Peyer's patch (tissue), 4 donors: ENCODE measurements around the gene NFYB. TPM values are rescaled to one million over a fixed set of nuclear protein-coding genes. Genes with fewer than 3 reads are reported as not detected.
"Not testable (repeated sequence)": the region's sequence is repeated elsewhere in the genome, so short reads cannot be mapped to it uniquely, and the experiment has no call there.

Source experiments
- DNase-seq, 3 donors: peaks; one replicate each; pipeline ENCODE4 v3.0.0-alpha.2; 2017 to 2019
- H3K27ac ChIP-seq, 4 donors: fragments of 200-600 bp; sonication (generic); one replicate each; pipeline ENCODE4 v1.5.1; 2016 to 2019
- H3K27me3 ChIP-seq, 2 donors: fragments of 200-600 bp; sonication (generic); one replicate each; pipeline ENCODE4 v1.5.1; 2019
- H3K36me3 ChIP-seq, 3 donors: fragments of 200-600 bp; sonication (generic); one replicate each; pipeline ENCODE4 v1.5.1; 2016 to 2019
- H3K4me1 ChIP-seq, 4 donors: fragments of 200-600 bp; sonication (generic); one replicate each; pipeline ENCODE4 v1.5.1; 2016 to 2019
- H3K4me3 ChIP-seq, 4 donors: fragments of 200-600 bp; sonication (generic); 1 replicate in 3 of 4; 2 replicates in 1 of 4; pipeline ENCODE4 v1.5.1; 2016 to 2019; ENCODE audit warnings: mild to moderate bottlenecking in 1 of 4
- H3K9me3 ChIP-seq, 4 donors: fragments of 200-600 bp; sonication (generic); one replicate each; pipeline ENCODE4 v1.5.1; 2016 to 2019; ENCODE audit warnings: mild to moderate bottlenecking in 1 of 4
- POLR2A ChIP-seq, 2 donors: fragments of 450-650 bp; IDR thresholded peaks; one replicate each; pipeline ENCODE4 v1.5.1; 2017; ENCODE audit warnings: antibody characterized with exemption in 2 of 2, mild to moderate bottlenecking in 2 of 2, moderate library complexity in 2 of 2
- total RNA-seq, 4 donors: library from RNA; depleted of rRNA; stranded (reverse); fragments of >200 nt; gene quantifications; one replicate each; pipeline ENCODE4 v1.1.0, GENCODE V29; 2016
- TF ChIP-seq, protein P1 (sequence below), 6 experiments: fragments of 450-650 bp in 4 of 6; fragments of 200-600 bp in 2 of 6; sonication (generic) in 1 of 6; IDR thresholded peaks; one replicate each; pipeline ENCODE4 v1.5.1; 2017 to 2019; ENCODE audit warnings: antibody characterized with exemption in 6 of 6, mild to moderate bottlenecking in 3 of 6, moderate library complexity in 1 of 6

The NFYB gene
- total RNA-seq, 4 donors from 2014 or later: 9.1 to 25.6 (median 19.4) TPM

DNA sequence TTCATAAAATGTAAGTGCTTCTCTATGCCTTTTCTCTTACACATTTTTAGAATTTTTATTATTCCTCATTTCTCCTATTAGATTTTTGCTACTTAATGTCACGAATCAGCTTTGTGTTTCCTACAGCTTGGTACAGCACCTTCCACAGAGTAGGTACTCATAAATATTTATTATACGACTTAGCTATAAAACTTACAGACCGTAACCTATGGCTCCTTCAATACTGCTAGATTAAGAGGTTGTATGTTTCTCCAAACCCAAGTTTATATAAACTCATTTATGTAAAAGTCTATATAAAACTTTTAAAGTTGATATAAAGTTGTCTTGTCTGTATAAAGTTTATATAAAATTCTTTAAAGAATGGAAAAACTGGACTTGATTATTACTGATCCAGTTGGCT lies 11.5 kb downstream of the NFYB start:
- H3K36me3 ChIP-seq: peaks cover 0 to 57% (median 0%) of the 10 kb centered on the region in 3 donors

DNA sequence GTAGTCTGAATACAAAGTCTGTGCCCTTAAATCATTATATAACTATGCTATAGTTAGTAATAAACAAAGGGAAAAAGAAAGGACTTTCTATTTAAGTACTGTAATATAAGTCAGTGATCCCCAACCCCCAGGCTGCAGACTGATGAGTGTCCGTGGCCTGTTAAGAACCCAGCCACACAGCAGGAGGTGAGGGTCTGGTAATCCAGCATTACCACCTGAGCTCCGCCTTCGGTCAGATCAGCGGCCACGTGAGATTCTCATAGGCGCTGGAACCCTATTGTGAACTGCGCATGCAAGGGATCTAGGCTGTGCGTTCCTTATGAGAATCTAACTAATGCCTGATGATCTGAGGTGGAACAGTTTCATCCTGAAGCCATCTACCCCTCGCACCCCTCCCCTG lies 15.7 kb downstream of the NFYB start:
- DNase-seq: no peak
- H3K9me3 ChIP-seq: no peaks in the 10 kb centered on the region
- peaks cover 0 to 76% (median 0%) of the 10 kb centered on the region in 3 donors for H3K36me3 ChIP-seq
- H3K27me3 ChIP-seq: no peaks in the 10 kb centered on the region
- TF ChIP-seq, protein P1, sequence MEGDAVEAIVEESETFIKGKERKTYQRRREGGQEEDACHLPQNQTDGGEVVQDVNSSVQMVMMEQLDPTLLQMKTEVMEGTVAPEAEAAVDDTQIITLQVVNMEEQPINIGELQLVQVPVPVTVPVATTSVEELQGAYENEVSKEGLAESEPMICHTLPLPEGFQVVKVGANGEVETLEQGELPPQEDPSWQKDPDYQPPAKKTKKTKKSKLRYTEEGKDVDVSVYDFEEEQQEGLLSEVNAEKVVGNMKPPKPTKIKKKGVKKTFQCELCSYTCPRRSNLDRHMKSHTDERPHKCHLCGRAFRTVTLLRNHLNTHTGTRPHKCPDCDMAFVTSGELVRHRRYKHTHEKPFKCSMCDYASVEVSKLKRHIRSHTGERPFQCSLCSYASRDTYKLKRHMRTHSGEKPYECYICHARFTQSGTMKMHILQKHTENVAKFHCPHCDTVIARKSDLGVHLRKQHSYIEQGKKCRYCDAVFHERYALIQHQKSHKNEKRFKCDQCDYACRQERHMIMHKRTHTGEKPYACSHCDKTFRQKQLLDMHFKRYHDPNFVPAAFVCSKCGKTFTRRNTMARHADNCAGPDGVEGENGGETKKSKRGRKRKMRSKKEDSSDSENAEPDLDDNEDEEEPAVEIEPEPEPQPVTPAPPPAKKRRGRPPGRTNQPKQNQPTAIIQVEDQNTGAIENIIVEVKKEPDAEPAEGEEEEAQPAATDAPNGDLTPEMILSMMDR (IDR thresholded peaks at IDR 0.05): no peak
- TF ChIP-seq POLR2A (IDR thresholded peaks at IDR 0.05): no peak
- H3K4me1 ChIP-seq: no peaks in the 10 kb centered on the region
- no peak overlapping the region for H3K4me3 ChIP-seq
- H3K27ac ChIP-seq: no peak overlapping the region

More for the DNA sequence above, 11.5 kb downstream of the NFYB start:
- Histone ChIP-seq H3K27ac (no peak overlapping the region), H3K4me1 (no peaks in the 10 kb centered on the region), H3K4me3 (no peak overlapping the region), H3K27me3 (no peaks in the 10 kb centered on the region), H3K9me3 (no peaks in the 10 kb centered on the region)
- DNase-seq: no peak
- TF ChIP-seq, protein P1 (IDR thresholded peaks at IDR 0.05): no peak
- no peak for TF ChIP-seq POLR2A (IDR thresholded peaks at IDR 0.05)

DNA sequence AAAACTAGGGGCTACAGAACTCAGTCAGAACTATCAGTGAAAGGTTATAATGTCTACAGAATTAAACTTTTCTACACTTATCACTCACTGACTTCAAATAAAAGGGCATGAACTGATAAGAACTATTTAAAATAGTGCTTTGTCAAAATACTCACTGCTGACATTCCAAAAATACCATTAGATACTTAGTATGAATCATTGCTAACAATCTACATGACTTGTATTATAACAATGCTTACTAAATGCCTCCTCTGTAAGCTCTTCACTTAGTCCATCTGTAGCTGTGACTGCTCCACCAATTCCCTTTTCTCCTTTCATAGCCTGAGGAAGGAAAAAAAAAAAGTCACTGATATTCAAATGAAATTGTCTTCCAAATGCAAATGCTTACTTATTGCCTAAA lies 17.0 kb downstream of the NFYB start:
- H3K4me1 ChIP-seq: no peaks in the 10 kb centered on the region
- no peak overlapping the region for H3K4me3 ChIP-seq
- TF ChIP-seq, protein P1 (IDR thresholded peaks at IDR 0.05): no peak
- TF ChIP-seq POLR2A (IDR thresholded peaks at IDR 0.05): no peak
- peaks cover 0 to 71% (median 0%) of the 10 kb centered on the region in 3 donors for H3K36me3 ChIP-seq
- no peak for DNase-seq
- no peaks in the 10 kb centered on the region for H3K9me3 ChIP-seq
- H3K27me3 ChIP-seq: no peaks in the 10 kb centered on the region
- no peak overlapping the region for H3K27ac ChIP-seq

DNA sequence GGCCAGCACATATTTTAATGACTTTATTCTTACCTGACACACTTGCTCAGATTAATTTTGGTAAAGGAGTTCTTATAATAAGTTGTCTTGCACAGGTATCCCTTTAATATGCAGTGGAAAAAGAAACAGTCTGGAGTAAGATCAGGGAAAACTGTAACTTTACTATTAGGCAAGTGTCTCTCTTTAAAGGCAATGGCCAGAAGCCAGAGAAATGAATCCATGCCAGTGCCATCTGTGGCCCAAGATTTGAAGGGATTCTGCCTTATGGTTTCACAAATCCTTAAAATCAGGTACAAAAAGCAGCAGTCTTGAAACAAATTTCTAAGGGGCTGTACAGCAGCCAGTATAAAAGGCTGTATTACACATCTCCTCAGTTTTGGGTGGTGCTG lies 22.4 kb downstream of the NFYB start:
- Histone ChIP-seq H3K27ac (no peak overlapping the region), H3K27me3 (no peaks in the 10 kb centered on the region), H3K4me3 (no peak overlapping the region), H3K36me3 (peaks cover 0 to 35% (median 0%) of the 10 kb centered on the region in 3 donors), H3K4me1 (no peaks in the 10 kb centered on the region), H3K9me3 (no peaks in the 10 kb centered on the region)
- TF ChIP-seq, protein P1 (IDR thresholded peaks at IDR 0.05): no peak
- no peak for TF ChIP-seq POLR2A (IDR thresholded peaks at IDR 0.05)
- no peak for DNase-seq

DNA sequence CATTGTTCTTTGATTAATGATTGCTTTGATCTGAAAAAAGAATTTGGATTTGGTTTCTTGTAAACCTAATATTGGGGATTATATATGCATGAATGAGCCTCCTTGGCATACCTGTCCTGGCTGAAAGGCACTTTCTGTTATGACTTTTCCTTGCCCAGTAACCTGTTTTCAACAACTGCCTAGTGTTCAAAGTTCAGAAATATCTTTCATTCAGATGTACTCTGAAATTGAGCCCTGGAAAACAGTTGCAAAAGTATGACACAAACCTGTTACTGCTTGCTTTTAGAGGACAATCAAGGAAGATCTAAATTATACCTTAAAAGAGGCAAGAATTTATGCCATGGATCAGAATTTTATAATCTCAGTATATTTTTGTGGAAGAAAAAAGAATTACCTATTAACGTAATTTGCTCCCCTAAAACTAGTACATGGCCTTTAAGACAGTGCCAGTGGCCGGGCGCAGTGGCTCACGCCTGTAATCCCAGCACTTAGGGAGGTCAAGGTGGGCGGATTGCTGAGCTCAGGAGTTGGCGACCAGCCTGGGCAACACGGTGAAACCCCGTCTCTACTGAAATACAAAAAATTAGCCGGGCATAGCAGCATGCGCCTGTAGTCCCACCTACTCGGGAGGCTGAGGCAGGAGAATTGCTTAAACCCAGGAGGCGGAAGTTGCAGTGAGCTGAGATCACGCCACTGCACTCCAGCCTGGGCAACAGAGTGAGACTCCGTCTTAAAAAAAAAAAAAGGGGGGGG lies 23.0 kb downstream of the NFYB start:
- not testable (repeated sequence) for H3K4me3 ChIP-seq, H3K27ac ChIP-seq, DNase-seq, H3K9me3 ChIP-seq, H3K4me1 ChIP-seq, H3K27me3 ChIP-seq
- peaks cover 0 to 29% (median 0%) of the 10 kb centered on the region in 3 donors for H3K36me3 ChIP-seq

DNA sequence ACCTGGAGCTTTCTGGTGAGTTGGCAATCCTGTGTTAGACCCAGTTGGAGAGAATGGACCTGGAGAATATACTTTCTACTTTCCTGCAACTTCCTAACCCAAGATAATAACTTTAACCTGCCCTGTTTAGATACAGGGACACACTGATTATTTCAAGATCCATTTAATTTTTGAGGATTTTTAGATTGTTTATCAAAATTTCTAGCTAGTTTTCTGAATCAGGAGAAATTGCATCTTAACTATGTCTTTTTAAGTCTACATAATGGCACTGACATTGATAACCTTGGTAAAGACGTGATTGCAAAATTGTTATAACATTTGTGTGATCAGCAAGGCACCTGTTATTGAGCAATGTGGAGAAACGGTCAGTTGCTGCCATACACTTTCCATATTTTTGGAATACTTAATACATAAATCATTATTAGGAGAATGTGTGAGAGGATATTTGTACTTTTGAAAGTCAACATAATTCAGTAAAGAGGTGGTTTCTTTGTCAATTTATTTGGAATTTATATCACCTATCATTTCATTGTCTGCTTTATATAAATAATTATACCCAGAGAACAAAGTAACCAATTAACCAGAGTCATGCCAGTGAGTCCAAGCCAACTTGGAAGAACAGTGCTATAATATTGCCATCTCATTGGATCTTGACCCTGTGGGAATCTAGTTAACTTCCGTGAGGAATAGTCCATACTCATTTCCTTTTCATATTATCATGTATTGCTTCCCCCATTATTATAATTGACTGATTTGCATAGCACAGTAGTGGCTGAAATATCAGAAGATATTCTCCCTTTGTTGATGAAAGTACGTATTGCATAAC lies 28.4 kb downstream of the NFYB start:
- no peak overlapping the region for H3K4me3 ChIP-seq
- DNase-seq: no peak
- H3K9me3 ChIP-seq: no peaks in the 10 kb centered on the region
- H3K27me3 ChIP-seq: no peaks in the 10 kb centered on the region
- H3K27ac ChIP-seq: no peak overlapping the region
- H3K4me1 ChIP-seq: no peaks in the 10 kb centered on the region
- TF ChIP-seq, protein P1 (IDR thresholded peaks at IDR 0.05): no peak
- no peak for TF ChIP-seq POLR2A (IDR thresholded peaks at IDR 0.05)
- H3K36me3 ChIP-seq: peaks cover 0 to 6% (median 2%) of the 10 kb centered on the region in 3 donors
